A673 (cell line): ENCODE data around the gene C20orf202. TPM values are rescaled to one million over a fixed set of nuclear protein-coding genes. Genes with fewer than 3 reads are reported as not detected.

Experiments used
- BruUV-seq: library from RNA; stranded (reverse); fragments of 400-500 nt; replicated peaks from 2 replicates; lab custom pipeline; 2021; lab: Mats Ljungman, UMichigan
- CTCF ChIA-PET: fragments of 300-600 bp; sonication (Branson Sonifier 250); formaldehyde crosslinking; loops from one replicate; lab custom pipeline; 2022; ENCODE audit warnings: antibody characterized with exemption; lab: Charles Lee
- POLR2A ChIA-PET: fragments of 300-600 bp; sonication (Branson Sonifier 250); formaldehyde crosslinking; loops from one replicate; lab custom pipeline; 2022; ENCODE audit warnings: antibody characterized with exemption; ENCODE audit not compliant: low non-redundant PET; lab: Charles Lee
- DNase-seq: peaks from one replicate; pipeline ENCODE4 v3.0.0-alpha.2; 2015; ENCODE audit warnings: low spot score
- H3K27ac ChIP-seq: fragments of 200-600 bp; sonication (generic); 2 replicates; pipeline ENCODE4 v1.5.1; 2016; ENCODE audit warnings: mixed run types, low read depth, mild to moderate bottlenecking, mixed read lengths, antibody characterized with exemption, low read length; ENCODE audit not compliant: poor library complexity, severe bottlenecking
- H3K27me3 ChIP-seq: fragments of 200-600 bp; sonication (generic); replicated peaks from 2 replicates; pipeline ENCODE4 v1.6.1; 2017; ENCODE audit warnings: mixed run types, low read depth, mild to moderate bottlenecking, mixed read lengths, antibody characterized with exemption, low read length; ENCODE audit not compliant: insufficient read depth, poor library complexity
- H3K36me3 ChIP-seq: fragments of 200-600 bp; sonication (generic); 2 replicates; pipeline ENCODE4 v1.6.1; 2016; ENCODE audit warnings: mixed run types, mild to moderate bottlenecking, mixed read lengths, antibody characterized with exemption, low read length; ENCODE audit not compliant: insufficient read depth, poor library complexity, severe bottlenecking
- H3K4me1 ChIP-seq: fragments of 200-600 bp; sonication (generic); 2 replicates; pipeline ENCODE4 v1.6.1; 2017; ENCODE audit warnings: mixed run types, mild to moderate bottlenecking, mixed read lengths, antibody characterized with exemption, low read length; ENCODE audit not compliant: insufficient read depth, poor library complexity, severe bottlenecking
- H3K4me3 ChIP-seq: fragments of 200-600 bp; sonication (generic); 2 replicates; pipeline ENCODE4 v1.5.1; 2016; ENCODE audit warnings: low read depth, mixed run types, mild to moderate bottlenecking, mixed read lengths, low read length; ENCODE audit not compliant: poor library complexity, severe bottlenecking
- H3K9me3 ChIP-seq: fragments of 200-600 bp; sonication (generic); 2 replicates; pipeline ENCODE4 v1.6.1; 2016; ENCODE audit warnings: mixed run types, low read depth, mild to moderate bottlenecking, mixed read lengths, antibody characterized with exemption, low read length; ENCODE audit not compliant: poor library complexity, severe bottlenecking
- CTCF ChIP-seq: fragments of 300-800, 200-600 bp; sonication (generic); conservative IDR thresholded peaks from 2 replicates; pipeline ENCODE4 v1.5.1; 2017; ENCODE audit warnings: low read depth, mild to moderate bottlenecking, antibody characterized with exemption, low read length, moderate library complexity, mixed read lengths
- EZH2 ChIP-seq: fragments of 200-600 bp; sonication (generic); IDR thresholded peaks from 2 replicates; pipeline ENCODE4 v1.6.1; 2017; ENCODE audit warnings: borderline replicate concordance, low read depth, mild to moderate bottlenecking, mixed read lengths, antibody characterized with exemption, low read length; ENCODE audit not compliant: poor library complexity, severe bottlenecking
- intact Hi-C: fragments of 100-400 bp; cut with micrococcal nuclease; formaldehyde crosslinking; loops from one replicate; pipeline ENCODE4 v1.10.0; 2022; ENCODE audit not compliant: unreplicated experiment
- total RNA-seq: library from RNA; stranded (reverse); gene quantifications from 2 replicates; pipeline ENCODE4 v1.2.3, GENCODE V29; 2021

The C20orf202 gene
- total RNA-seq, 1 experiment from 2014 or later: not detected

GRCh38 chr20:1185790-1186334 is 17.4 kb upstream of the C20orf202 start:
- intact Hi-C loops: no loop called here
- Histone ChIP-seq H3K4me3 (peak overlapping the region; percentile 45), H3K36me3 (no peaks in the 10 kb centered on the region), H3K9me3 (no peaks in the 10 kb centered on the region), H3K27ac (no peak overlapping the region), H3K27me3 (peaks cover 26% of the 10 kb centered on the region), H3K4me1 (no peaks in the 10 kb centered on the region)
- CTCF ChIA-PET: no interaction called here
- peak; percentile 72 for TF ChIP-seq CTCF
- TF ChIP-seq EZH2: no peak
- BruUV-seq: no TSS peak
- DNase-seq: peak; percentile 65
- POLR2A ChIA-PET: no interaction called here

DNA sequence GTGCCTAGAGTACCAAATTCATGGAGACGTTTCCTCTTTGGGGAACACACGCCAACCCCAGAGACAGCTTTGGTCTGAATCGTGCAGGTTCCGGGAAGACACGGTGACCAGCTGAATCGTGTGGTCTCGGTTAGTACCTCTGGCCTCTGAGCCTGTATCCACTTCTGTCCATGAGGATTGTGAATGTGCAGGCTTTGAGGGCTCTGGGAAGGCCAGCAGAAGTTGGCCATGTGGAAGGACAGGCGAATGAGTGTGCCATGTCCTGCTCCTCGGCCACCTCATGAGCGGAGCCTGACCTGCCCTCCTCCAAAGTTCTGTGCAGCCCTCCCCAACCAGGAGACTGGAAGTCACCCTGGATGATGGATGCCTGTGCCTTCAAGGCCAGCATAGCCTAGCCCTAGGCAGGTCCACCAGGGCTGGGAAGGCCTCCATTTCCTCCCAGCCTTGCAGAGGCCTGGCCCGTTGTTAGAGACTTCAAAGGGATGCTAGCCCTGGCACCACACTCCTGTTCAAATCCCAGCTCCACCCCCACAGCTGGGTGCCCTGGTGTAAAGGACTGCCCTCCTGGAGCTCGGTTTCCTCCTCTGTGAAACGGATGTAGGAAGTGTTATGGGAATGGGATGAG is 16.8 kb upstream of the C20orf202 start:
- no peak overlapping the region for H3K27ac ChIP-seq
- POLR2A ChIA-PET: no interaction called here
- BruUV-seq: no TSS peak
- TF ChIP-seq CTCF (no peak), EZH2 (no peak)
- H3K4me3 ChIP-seq: no peak overlapping the region
- no peaks in the 10 kb centered on the region for H3K36me3 ChIP-seq
- no peaks in the 10 kb centered on the region for H3K4me1 ChIP-seq
- intact Hi-C loops: no loop called here
- CTCF ChIA-PET: no interaction called here
- DNase-seq: peak; percentile 30
- H3K27me3 ChIP-seq: peaks cover 26% of the 10 kb centered on the region
- no peaks in the 10 kb centered on the region for H3K9me3 ChIP-seq

- POLR2A ChIA-PET: no interaction called here
- peaks cover 25% of the 10 kb centered on the region for H3K27me3 ChIP-seq
- intact Hi-C loops: no loop called here
Observed at GRCh38 chr20:1187605-1188171, 15.6 kb upstream of the C20orf202 start.

More at GRCh38 chr20:1187605-1188171, 15.6 kb upstream of the C20orf202 start:
- no peaks in the 10 kb centered on the region for H3K9me3 ChIP-seq
- TF ChIP-seq CTCF: no peak
- no peak for TF ChIP-seq EZH2
- H3K36me3 ChIP-seq: no peaks in the 10 kb centered on the region
- H3K4me1 ChIP-seq: no peaks in the 10 kb centered on the region
- CTCF ChIA-PET: interaction anchor here (0.5 kb wide), 1 partner anchor 358 kb away, joined by 4 read pairs; no protein-coding TSS in a partner anchor
- no peak for DNase-seq
- H3K4me3 ChIP-seq: no peak overlapping the region
- H3K27ac ChIP-seq: no peak overlapping the region
- no TSS peak for BruUV-seq
